Stomach smooth muscle (tissue), 2 donors: ENCODE results near the gene BHLHE23.

Source experiments
- H3K27ac ChIP-seq: one replicate; pipeline ENCODE4 v1.7.0; 2013; ENCODE audit warnings: mild to moderate bottlenecking, low read length, inconsistent platforms
- H3K27me3 ChIP-seq, 2 donors: one replicate each; pipeline ENCODE4 v1.7.0; 2013; ENCODE audit warnings: low read length in 2 of 2; ENCODE audit not compliant: insufficient read depth in 2 of 2, control insufficient read depth in 1 of 2
- H3K36me3 ChIP-seq, 2 donors: one replicate each; pipeline ENCODE4 v1.7.0; 2013; ENCODE audit warnings: low read length in 2 of 2; ENCODE audit not compliant: control insufficient read depth in 2 of 2, insufficient read depth in 2 of 2
- H3K4me1 ChIP-seq: one replicate; pipeline ENCODE4 v1.7.0; 2013; ENCODE audit warnings: low read length; ENCODE audit not compliant: control insufficient read depth, insufficient read depth
- H3K4me3 ChIP-seq, 2 donors: one replicate each; pipeline ENCODE4 v1.7.0; 2013; ENCODE audit warnings: low read length in 2 of 2
- H3K9ac ChIP-seq, 2 donors: one replicate each; pipeline ENCODE4 v1.7.0; 2013; ENCODE audit warnings: low read length in 2 of 2, mild to moderate bottlenecking in 1 of 2
- H3K9me3 ChIP-seq, 2 donors: one replicate each; pipeline ENCODE4 v1.7.0; 2013; ENCODE audit warnings: low read length in 2 of 2; ENCODE audit not compliant: control insufficient read depth in 2 of 2
- donor health status: healthy.
- donor health status: Pancreatic carcinoma.

The BHLHE23 gene

GRCh38 chr20:63006540-63007359 lies at the start of gene BHLHE23:
Gene BHLHE23, minus strand, starts transcription at chr20:63006964. Its CDS starts 190 bp downstream, at chr20:63006774.
- Histone ChIP-seq H3K9ac (no peak within 1 kb of the TSS), H3K36me3 (no peaks in the 10 kb centered on the region), H3K4me3 (no peak within 1 kb of the TSS), H3K27me3 (peaks cover 62 to 80% of the 10 kb centered on the region in 2 donors), H3K27ac (no peak within 1 kb of the TSS), H3K9me3 (peaks cover 0 to under 1% of the 10 kb centered on the region in 2 donors), H3K4me1 (peaks cover 21% of the 10 kb centered on the region)

GRCh38 chr20:63055575-63056235 lies 48.9 kb upstream of the BHLHE23 start:
- peaks cover 0 to 2% of the 10 kb centered on the region in 2 donors for H3K9me3 ChIP-seq
- no peaks in the 10 kb centered on the region for H3K36me3 ChIP-seq
- H3K4me1 ChIP-seq: peaks cover 5% of the 10 kb centered on the region
- H3K9ac ChIP-seq: no peak overlapping the region
- H3K27me3 ChIP-seq: peaks cover 28 to 40% of the 10 kb centered on the region in 2 donors
- H3K4me3 ChIP-seq: no peak overlapping the region
- no peak overlapping the region for H3K27ac ChIP-seq

GRCh38 chr20:63054681-63055240 lies 48.0 kb upstream of the BHLHE23 start:
- no peak overlapping the region for H3K27ac ChIP-seq
- peaks cover 24 to 35% of the 10 kb centered on the region in 2 donors for H3K27me3 ChIP-seq

GRCh38 chr20:63054103-63054474 lies 47.3 kb upstream of the BHLHE23 start:
- H3K9ac ChIP-seq: no peak overlapping the region
- H3K27me3 ChIP-seq: peaks cover 20 to 33% of the 10 kb centered on the region in 2 donors
- peaks cover 5% of the 10 kb centered on the region for H3K4me1 ChIP-seq
- H3K27ac ChIP-seq: no peak overlapping the region
- peaks cover 0 to 3% of the 10 kb centered on the region in 2 donors for H3K9me3 ChIP-seq
- H3K36me3 ChIP-seq: no peaks in the 10 kb centered on the region
- H3K4me3 ChIP-seq: no peak overlapping the region

More at GRCh38 chr20:63054681-63055240, 48.0 kb upstream of the BHLHE23 start:
- Histone ChIP-seq H3K4me3 (no peak overlapping the region), H3K9me3 (peaks cover 0 to 3% of the 10 kb centered on the region in 2 donors), H3K4me1 (peaks cover 5% of the 10 kb centered on the region), H3K9ac (no peak overlapping the region), H3K36me3 (no peaks in the 10 kb centered on the region)

- H3K9ac ChIP-seq: no peak overlapping the region
- no peak overlapping the region for H3K27ac ChIP-seq
- peaks cover 0 to 3% of the 10 kb centered on the region in 2 donors for H3K9me3 ChIP-seq
- no peaks in the 10 kb centered on the region for H3K36me3 ChIP-seq
- no peak overlapping the region for H3K4me3 ChIP-seq
- H3K27me3 ChIP-seq: peaks cover 15 to 28% of the 10 kb centered on the region in 2 donors
- H3K4me1 ChIP-seq: peaks cover 5% of the 10 kb centered on the region
These were observed 46.8 kb upstream of the BHLHE23 start for GRCh38 chr20:63053432-63054102.

GRCh38 chr20:63052571-63053431 lies 46.0 kb upstream of the BHLHE23 start:
- Histone ChIP-seq H3K36me3 (no peaks in the 10 kb centered on the region), H3K9me3 (peaks cover 0 to 3% of the 10 kb centered on the region in 2 donors), H3K4me1 (peaks cover 5% of the 10 kb centered on the region), H3K27ac (no peak overlapping the region), H3K9ac (no peak overlapping the region), H3K4me3 (no peak overlapping the region), H3K27me3 (peaks cover 11 to 22% of the 10 kb centered on the region in 2 donors)

GRCh38 chr20:63051911-63052310 lies 45.1 kb upstream of the BHLHE23 start:
- H3K4me1 ChIP-seq: peaks cover 5% of the 10 kb centered on the region
- H3K9me3 ChIP-seq: peaks cover 0 to 3% of the 10 kb centered on the region in 2 donors
- no peaks in the 10 kb centered on the region for H3K36me3 ChIP-seq
- no peak overlapping the region for H3K4me3 ChIP-seq
- H3K27me3 ChIP-seq: peaks cover 11 to 25% of the 10 kb centered on the region in 2 donors
- no peak overlapping the region for H3K27ac ChIP-seq
- H3K9ac ChIP-seq: no peak overlapping the region

GRCh38 chr20:63051186-63051860 lies 44.6 kb upstream of the BHLHE23 start:
- Histone ChIP-seq H3K36me3 (no peaks in the 10 kb centered on the region), H3K27ac (no peak overlapping the region), H3K4me3 (no peak overlapping the region), H3K9me3 (peaks cover 0 to 3% of the 10 kb centered on the region in 2 donors), H3K4me1 (peaks cover 4% of the 10 kb centered on the region), H3K9ac (no peak overlapping the region), H3K27me3 (peaks cover 7 to 29% of the 10 kb centered on the region in 2 donors)

- Histone ChIP-seq H3K4me1 (no peaks in the 10 kb centered on the region), H3K9ac (no peak overlapping the region), H3K36me3 (no peaks in the 10 kb centered on the region), H3K27me3 (peaks cover 7 to 34% of the 10 kb centered on the region in 2 donors), H3K4me3 (no peak overlapping the region), H3K27ac (no peak overlapping the region), H3K9me3 (peaks cover 0 to 3% of the 10 kb centered on the region in 2 donors)
These were observed 43.6 kb upstream of the BHLHE23 start for GRCh38 chr20:63050406-63050805.
